ENCODE results near the gene ERCC6.

DNA sequence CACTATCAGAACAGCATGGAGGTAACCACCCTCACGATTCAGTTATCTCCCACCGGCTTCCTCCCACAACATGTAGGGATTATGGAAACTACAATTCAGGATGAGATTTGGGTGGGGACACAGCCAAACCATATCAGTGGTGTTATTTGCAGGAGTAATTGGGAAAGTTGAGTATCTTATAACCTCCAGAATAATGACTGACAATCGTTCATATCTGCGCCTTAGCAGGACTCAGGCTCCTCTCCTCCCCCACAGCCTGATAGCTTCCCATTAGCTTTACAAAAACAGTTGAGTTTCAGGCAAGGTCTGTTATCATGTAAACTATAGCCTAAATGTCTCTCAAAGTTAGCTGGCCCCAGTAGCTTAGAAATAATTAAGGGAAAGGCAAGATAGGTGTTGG is 3.4 kb upstream of the ERCC6 start:
- no peak for TF ChIP-seq TAF1 (IDR thresholded peaks at IDR 0.05; ENCODE audit: low read depth, low read length)
- no peak for TF ChIP-seq POLR2AphosphoS5 (IDR thresholded peaks at IDR 0.05; ENCODE audit: low read depth, low read length)
- TF ChIP-seq SPI1 (IDR thresholded peaks at IDR 0.05; ENCODE audit: low read depth, low read length) = no peak

Measured in GM12891 (cell line).